Lower lobe of right lung (tissue), 2 donors: ENCODE results near the gene CLCN7. TPM values are rescaled to one million over a fixed set of nuclear protein-coding genes. Genes with fewer than 3 reads are reported as not detected.

Experiments
- ATAC-seq, 2 donors: fragments of 200-7000 bp; cut with Tn5 transposase; one replicate each; pipeline ENCODE4 v1.9.1; 2020 to 2022; ENCODE audit warnings: mild to moderate bottlenecking in 2 of 2, moderate library complexity in 2 of 2
- DNase-seq: peaks from one replicate; pipeline ENCODE4 v3.0.0-alpha.2; 2020
- H3K27ac ChIP-seq: fragments of 200-600 bp; one replicate; pipeline ENCODE4 v1.8.0; 2022
- H3K27me3 ChIP-seq: fragments of 200-600 bp; one replicate; pipeline ENCODE4 v1.8.0; 2022; ENCODE audit warnings: low read depth
- H3K36me3 ChIP-seq: fragments of 200-600 bp; one replicate; pipeline ENCODE4 v1.8.0; 2022; ENCODE audit warnings: mild to moderate bottlenecking
- H3K4me1 ChIP-seq: fragments of 200-600 bp; one replicate; pipeline ENCODE4 v1.8.0; 2022
- H3K4me3 ChIP-seq: fragments of 200-600 bp; one replicate; pipeline ENCODE4 v1.8.0; 2022; ENCODE audit warnings: mild to moderate bottlenecking
- H3K9me3 ChIP-seq: fragments of 200-600 bp; one replicate; pipeline ENCODE4 v1.8.0; 2022
- CTCF ChIP-seq: fragments of 200-600 bp; IDR thresholded peaks from one replicate; pipeline ENCODE4 v1.8.0; 2022; ENCODE audit warnings: antibody characterized with exemption, mild to moderate bottlenecking
- intact Hi-C: fragments of 100-400 bp; cut with DNase I; formaldehyde crosslinking; loops from one replicate; pipeline ENCODE4 v1.11.0; 2022
- total RNA-seq: library from RNA; stranded (reverse); fragmentation: NEBNext Ultra II Directional; extraction: Animal tissue kit (Norgen Biotek cat#: 25700); gene quantifications from one replicate; pipeline ENCODE4 v1.2.1, GENCODE V29; 2021
- donor health status: DM: no; HTN: yes; CAD: no; lungs with severe emphysema.

Gene CLCN7
- total RNA-seq, 1 donor from 2014 or later = 146 TPM

- DNase-seq (no peak), ATAC-seq (no peak)
- Histone ChIP-seq H3K4me1 (peaks cover 19% of the 10 kb centered on the region), H3K4me3 (no peak overlapping the region), H3K27ac (no peak overlapping the region), H3K36me3 (peaks cover 67% of the 10 kb centered on the region), H3K27me3 (no peaks in the 10 kb centered on the region), H3K9me3 (no peaks in the 10 kb centered on the region)
- TF ChIP-seq CTCF = no peak
- intact Hi-C loops = no loop called here
Measured at GRCh38 chr16:1505912-1506311, 31.1 kb upstream of the CLCN7 start.

GRCh38 chr16:1505073-1505844 lies 30.4 kb upstream of the CLCN7 start:
- DNase-seq = no peak
- ATAC-seq = no peak
- TF ChIP-seq CTCF = no peak
- Histone ChIP-seq H3K27ac (no peak overlapping the region), H3K9me3 (no peaks in the 10 kb centered on the region), H3K4me1 (peaks cover 13% of the 10 kb centered on the region), H3K27me3 (no peaks in the 10 kb centered on the region), H3K36me3 (peaks cover 68% of the 10 kb centered on the region), H3K4me3 (no peak overlapping the region)
- intact Hi-C loops = no loop called here

GRCh38 chr16:1503110-1503955 lies 28.5 kb upstream of the CLCN7 start:
- no peak for TF ChIP-seq CTCF
- Histone ChIP-seq H3K27me3 (no peaks in the 10 kb centered on the region), H3K36me3 (peaks cover 69% of the 10 kb centered on the region), H3K4me1 (no peaks in the 10 kb centered on the region), H3K9me3 (no peaks in the 10 kb centered on the region), H3K4me3 (no peak overlapping the region), H3K27ac (no peak overlapping the region)
- no peak for ATAC-seq
- intact Hi-C loops = no loop called here
- no peak for DNase-seq

- intact Hi-C loops = no loop called here
- peaks cover 78% of the 10 kb centered on the region for H3K36me3 ChIP-seq
- ATAC-seq (no peak), DNase-seq (no peak)
- no peak for TF ChIP-seq CTCF
- H3K9me3 ChIP-seq = no peaks in the 10 kb centered on the region
- H3K4me1 ChIP-seq = no peaks in the 10 kb centered on the region
- no peaks in the 10 kb centered on the region for H3K27me3 ChIP-seq
- H3K4me3 ChIP-seq = no peak overlapping the region
- H3K27ac ChIP-seq = no peak overlapping the region
Measured at GRCh38 chr16:1502092-1503004, 27.5 kb upstream of the CLCN7 start.

GRCh38 chr16:1501630-1502029 lies 26.8 kb upstream of the CLCN7 start:
- H3K36me3 ChIP-seq = peaks cover 80% of the 10 kb centered on the region
- no peaks in the 10 kb centered on the region for H3K9me3 ChIP-seq
- H3K4me3 ChIP-seq = no peak overlapping the region
- no peaks in the 10 kb centered on the region for H3K27me3 ChIP-seq
- DNase-seq = no peak
- no peak overlapping the region for H3K27ac ChIP-seq
- no peak for ATAC-seq
- H3K4me1 ChIP-seq = no peaks in the 10 kb centered on the region
- no peak for TF ChIP-seq CTCF
- intact Hi-C loops = no loop called here
